PFSK-1 (cell line): ENCODE data around the gene UGT2A2.

Experiments
- FOXP2 ChIP-seq: optimal IDR thresholded peaks from 2 replicates; pipeline ENCODE3; 2011; ENCODE audit warnings: borderline replicate concordance, control low read depth, inconsistent platforms; ENCODE audit not compliant: insufficient read depth; ENCODE audit errors: extremely low read length, extremely low read depth
- POLR2AphosphoS5 ChIP-seq: IDR thresholded peaks from 2 replicates; pipeline ENCODE4 v1.6.1; 2012; ENCODE audit warnings: low read depth, mild to moderate bottlenecking, control low read depth, low read length, moderate library complexity
- REST ChIP-seq, 2 experiments: IDR thresholded peaks; 2 replicates each; pipeline versions ENCODE4 v1.6.1 to v1.8.0; 2011 to 2012; ENCODE audit warnings: low read depth in 2 of 2, low read length in 2 of 2, control low read depth in 1 of 2, inconsistent platforms in 1 of 2, mild to moderate bottlenecking in 1 of 2, moderate library complexity in 1 of 2; ENCODE audit not compliant: insufficient read depth in 1 of 2
- SIN3A ChIP-seq: IDR thresholded peaks from 2 replicates; pipeline ENCODE4 v1.6.1; 2012; ENCODE audit warnings: mild to moderate bottlenecking, low read length, moderate library complexity, borderline replicate concordance; ENCODE audit not compliant: insufficient read depth
- TAF1 ChIP-seq: IDR thresholded peaks from 2 replicates; pipeline ENCODE4 v1.6.1; 2012; ENCODE audit warnings: low read length, control low read depth, borderline replicate concordance; ENCODE audit not compliant: insufficient read depth

The UGT2A2 gene

GRCh38 chr4:69650872-69651271 lies 11.4 kb upstream of the UGT2A2 start:
- TF ChIP-seq FOXP2 (no peak), REST (IDR thresholded peaks at IDR 0.05; ENCODE audit: insufficient read depth in 1 of 2, low read depth in 2 of 2, low read length in 2 of 2) (no peak), POLR2AphosphoS5 (no peak), SIN3A (no peak), TAF1 (no peak)

GRCh38 chr4:69649629-69650028 lies 10.2 kb upstream of the UGT2A2 start:
- TF ChIP-seq FOXP2 (no peak), TAF1 (no peak), REST (IDR thresholded peaks at IDR 0.05; ENCODE audit: insufficient read depth in 1 of 2, low read depth in 2 of 2, low read length in 2 of 2) (no peak), POLR2AphosphoS5 (no peak), SIN3A (no peak)

- no peak for TF ChIP-seq TAF1
- TF ChIP-seq POLR2AphosphoS5: no peak
- no peak for TF ChIP-seq SIN3A
- no peak for TF ChIP-seq FOXP2
Measured at GRCh38 chr4:69649207-69649606, 9.8 kb upstream of the UGT2A2 start.

- TF ChIP-seq POLR2AphosphoS5 (no peak), TAF1 (no peak), FOXP2 (no peak)
Measured at GRCh38 chr4:69642961-69643360, 3.5 kb upstream of the UGT2A2 start.

GRCh38 chr4:69640289-69640688 lies 847 bp upstream of the UGT2A2 start:
- TF ChIP-seq POLR2AphosphoS5 (no peak), REST (IDR thresholded peaks at IDR 0.05; ENCODE audit: insufficient read depth in 1 of 2, low read depth in 2 of 2, low read length in 2 of 2) (no peak), SIN3A (no peak), TAF1 (no peak), FOXP2 (no peak)

- TF ChIP-seq TAF1: no peak
- TF ChIP-seq FOXP2: no peak
Measured at GRCh38 chr4:69617083-69617694, 22.3 kb downstream of the UGT2A2 start.
